ENCODE data around the gene ACKR2. TPM values are rescaled to one million over a fixed set of nuclear protein-coding genes. Genes with fewer than 3 reads are reported as not detected.

Gene ACKR2, protein sequence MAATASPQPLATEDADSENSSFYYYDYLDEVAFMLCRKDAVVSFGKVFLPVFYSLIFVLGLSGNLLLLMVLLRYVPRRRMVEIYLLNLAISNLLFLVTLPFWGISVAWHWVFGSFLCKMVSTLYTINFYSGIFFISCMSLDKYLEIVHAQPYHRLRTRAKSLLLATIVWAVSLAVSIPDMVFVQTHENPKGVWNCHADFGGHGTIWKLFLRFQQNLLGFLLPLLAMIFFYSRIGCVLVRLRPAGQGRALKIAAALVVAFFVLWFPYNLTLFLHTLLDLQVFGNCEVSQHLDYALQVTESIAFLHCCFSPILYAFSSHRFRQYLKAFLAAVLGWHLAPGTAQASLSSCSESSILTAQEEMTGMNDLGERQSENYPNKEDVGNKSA
- not detected in 2 replicates for total RNA-seq

DNA sequence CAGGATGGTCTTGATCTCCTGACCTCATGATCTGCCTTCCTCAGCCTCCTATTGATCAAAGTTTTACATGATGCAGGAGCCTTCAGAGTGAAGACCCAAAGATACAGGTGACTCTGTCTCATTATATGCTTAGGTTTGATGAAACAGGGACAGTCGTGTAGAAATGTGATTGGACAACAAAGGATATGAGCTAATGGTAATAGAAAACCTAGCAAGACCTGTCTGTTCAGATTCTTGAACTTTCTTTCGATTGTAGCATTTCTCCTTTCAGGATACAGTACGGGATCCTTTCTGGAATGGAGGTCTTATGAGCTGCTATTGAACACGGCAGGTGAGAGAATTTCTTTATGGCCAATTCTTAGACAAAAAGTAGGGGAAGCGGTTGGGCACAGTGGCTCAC lies at the start of gene ACKR2:
ACKR2 (plus strand) TSS at position 244 of the 400 bp plus-strand sequence. CDS start 55,058 bp downstream, outside the sequence.

DNA sequence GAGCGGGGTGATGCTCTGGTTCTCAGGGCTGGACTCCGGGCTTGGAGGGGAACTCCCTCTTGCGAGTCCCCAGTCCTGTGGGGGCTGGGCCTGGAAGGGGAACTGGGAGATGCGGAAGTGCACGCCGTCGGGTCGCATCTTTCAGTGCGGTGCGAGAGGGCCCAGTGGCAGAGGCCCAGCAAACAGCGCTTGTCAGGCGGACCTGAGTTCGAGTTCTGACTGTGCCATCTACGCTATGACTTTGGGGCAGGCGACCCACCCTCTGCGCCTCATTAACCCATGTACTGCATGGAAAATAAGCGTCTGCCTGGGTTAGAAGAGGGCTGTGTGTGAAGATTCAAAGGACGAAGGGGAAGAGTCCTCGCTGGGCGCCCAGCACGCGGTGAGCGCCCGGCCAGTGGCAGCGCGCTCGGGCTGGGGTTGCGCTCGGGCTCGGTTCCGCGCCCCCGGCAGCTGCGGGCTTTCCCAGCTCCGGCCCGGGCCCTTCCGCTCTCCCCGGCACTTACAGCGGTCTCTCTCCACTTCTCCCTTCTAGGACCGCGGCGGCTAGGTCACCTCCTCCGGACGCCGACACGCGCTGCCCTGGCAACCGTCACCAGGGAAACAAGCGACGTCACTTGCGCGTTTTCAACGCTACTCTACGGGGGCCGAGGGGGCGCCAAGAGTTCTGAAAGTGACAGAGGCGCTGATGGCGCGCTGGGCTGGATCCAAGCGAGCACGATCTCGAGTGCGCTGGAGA lies 36.4 kb upstream of the ACKR2 start, which contains the start of gene CCDC13:
CCDC13 (minus strand) TSS at position 584 of the 739 bp plus-strand sequence. CDS start 14,908 bp downstream, outside the sequence.

DNA sequence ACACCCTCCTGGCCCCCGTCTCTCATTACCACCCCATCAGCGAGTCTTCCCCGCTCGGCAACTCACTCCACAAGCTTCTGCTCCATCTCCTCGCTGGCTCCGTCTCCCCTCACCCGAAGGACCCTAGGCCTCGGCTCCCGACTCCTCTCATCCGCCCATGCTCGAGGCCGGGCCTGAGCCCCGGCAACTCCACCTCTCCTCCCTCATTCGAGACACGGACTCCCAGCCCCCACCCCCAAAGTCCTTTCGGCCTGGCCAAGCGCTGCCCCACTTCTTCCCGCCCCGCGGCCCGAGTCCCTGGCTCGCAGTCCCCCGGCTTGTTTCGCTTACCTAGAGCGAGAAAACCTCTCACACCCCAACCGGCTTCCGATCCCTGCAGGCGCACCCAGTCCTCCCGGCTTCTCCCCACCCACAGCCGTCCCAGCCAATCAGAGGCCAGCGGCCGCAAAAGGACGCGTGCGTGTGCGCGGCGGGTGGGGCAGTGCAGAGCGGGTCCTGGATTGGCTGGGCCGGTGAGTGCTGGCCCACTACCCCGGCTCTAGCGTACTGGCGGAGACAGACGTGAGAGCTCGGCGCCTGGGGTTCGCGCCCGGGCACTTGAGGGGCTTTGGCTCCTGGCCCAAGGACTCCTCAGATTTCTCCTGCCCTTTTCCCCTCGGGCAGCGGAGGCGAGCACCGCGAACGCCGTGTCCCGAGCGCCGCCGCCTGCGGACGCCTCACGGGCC lies 5.0 kb upstream of the ACKR2 start, which contains the start of gene HIGD1A:
HIGD1A (minus strand) TSS at position 385 of the 725 bp plus-strand sequence. CDS start 10,237 bp downstream, outside the sequence.

DNA sequence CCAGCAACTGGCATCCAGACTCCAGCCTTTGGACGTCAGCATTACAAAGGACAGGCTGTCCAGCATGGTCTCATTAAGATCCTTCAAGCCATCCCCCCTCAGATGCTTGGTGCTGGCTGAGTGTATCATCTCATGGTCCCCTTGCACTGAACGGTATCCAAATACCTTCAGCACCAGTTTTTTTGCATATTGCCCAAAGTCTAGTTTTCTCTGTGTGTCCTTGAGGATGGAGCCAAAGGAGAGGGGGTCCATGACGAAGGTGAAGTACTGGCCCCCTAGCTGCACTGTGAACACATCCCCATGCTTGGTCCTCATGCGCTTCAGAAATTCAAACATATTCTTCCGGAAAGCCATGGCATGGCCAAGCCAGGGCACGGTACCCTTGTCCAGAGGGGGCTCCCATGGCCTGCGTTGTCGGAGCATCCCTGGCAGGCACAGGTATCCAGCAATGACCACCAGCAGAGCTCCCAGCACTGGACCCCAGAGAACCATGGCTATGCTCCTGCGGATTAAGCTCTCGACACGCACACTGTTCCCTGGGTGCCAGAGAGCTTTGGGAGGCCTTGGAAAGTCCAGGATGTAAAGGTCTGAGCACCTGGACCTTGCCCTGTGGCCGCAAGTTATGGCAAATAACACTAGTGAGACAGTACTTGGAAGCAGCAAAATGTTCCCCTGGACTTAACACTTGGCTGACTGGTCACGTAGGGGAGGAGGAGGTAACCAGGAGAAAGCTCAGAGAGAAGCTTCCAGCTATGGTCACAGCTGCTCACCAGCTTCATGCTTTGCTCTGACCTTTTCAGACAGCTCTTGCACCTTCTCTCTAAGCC lies 66.3 kb downstream of the ACKR2 start, which contains the start of gene CYP8B1:
CYP8B1 (minus strand) TSS at position 555 of the 827 bp plus-strand sequence; CDS start at position 492, 63 bp downstream.

DNA sequence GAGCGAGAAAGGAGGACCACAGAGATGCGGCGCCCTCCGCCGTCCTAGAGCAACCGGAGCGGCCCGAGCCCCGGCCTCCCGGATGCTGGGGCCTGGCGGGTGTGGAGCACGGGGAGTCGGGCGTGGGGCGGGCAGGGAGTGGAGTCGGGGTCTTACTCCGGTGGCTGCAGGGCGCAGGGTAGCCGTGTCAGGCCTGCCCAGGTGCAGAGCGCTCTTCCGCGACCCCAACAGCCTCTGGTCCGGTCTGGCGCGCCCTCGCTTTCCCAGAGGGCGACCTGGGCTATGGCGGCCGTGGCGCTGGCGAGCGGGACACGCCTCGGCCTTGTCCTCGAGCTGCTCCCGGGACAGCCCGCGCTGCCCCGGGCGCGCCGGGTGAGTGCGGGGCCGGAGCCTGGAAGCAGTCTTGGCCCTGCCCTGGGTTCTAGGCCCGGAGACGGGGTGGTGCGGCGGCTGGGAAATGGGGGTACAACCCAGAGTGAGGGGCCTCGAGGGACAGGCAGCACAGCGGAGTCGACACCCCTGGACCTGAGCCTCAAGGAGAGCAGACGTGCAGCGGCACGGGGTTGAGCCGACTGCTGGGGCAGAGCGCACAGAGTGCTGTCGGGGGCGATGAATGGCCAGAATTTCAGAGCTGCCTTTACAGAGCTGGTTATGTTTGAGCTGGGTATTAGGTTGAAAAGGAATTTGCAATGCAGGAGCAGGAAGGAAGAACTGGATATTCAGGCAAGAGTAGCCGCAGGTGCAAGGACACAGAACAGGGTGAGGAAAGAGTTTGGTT lies 97.0 kb downstream of the ACKR2 start, which contains the start of gene ZNF662:
ZNF662 (plus strand) TSS at position 73 of the 778 bp plus-strand sequence. CDS start 1,973 bp downstream, outside the sequence.

Other genes starting within 250 kb of the ACKR2 start
- 75.6 and 78.7 TPM in 2 replicates for gene SEC22C, start 227.5 kb upstream of the ACKR2 start, total RNA-seq
- gene SS18L2, start 218.6 kb upstream of the ACKR2 start, total RNA-seq, result 14.4 and 24.8 TPM in 2 replicates
- 19.1 and 22.0 TPM in 2 replicates for gene NKTR, start 208.8 kb upstream of the ACKR2 start, total RNA-seq
- gene ZBTB47, start 155.7 kb upstream of the ACKR2 start, total RNA-seq, result 20.2 and 23.5 TPM in 2 replicates
- not detected in 2 replicates for gene KLHL40, start 123.9 kb upstream of the ACKR2 start, total RNA-seq
- not detected in 2 replicates for gene HHATL, start 106.6 kb upstream of the ACKR2 start, total RNA-seq
- gene CCDC13, start 36.2 kb upstream of the ACKR2 start, total RNA-seq, result 0.72 TPM in 1 of 2 replicates, not detected in the other
- gene HIGD1A, start 5.0 kb upstream of the ACKR2 start, total RNA-seq, result 127 and 167 TPM in 2 replicates
- not detected in 2 replicates for gene CYP8B1, start 66.4 kb downstream of the ACKR2 start, total RNA-seq
- 0.32 and 0.36 TPM in 2 replicates for gene ZNF662, start 96.7 kb downstream of the ACKR2 start, total RNA-seq
- gene GASK1A, start 169.9 kb downstream of the ACKR2 start, total RNA-seq, result under 0.01 TPM in 1 of 2 replicates, not detected in the other

Measured in cardiac atrium fibroblast (primary cell).